BLaER1 (cell line): ENCODE results near the gene CNTN3.

Experiments used
- H3K27ac ChIP-seq: shearing (Covaris generic); formaldehyde crosslinking; 2 replicates; pipeline ENCODE4 v1.8.1; 2022
- H3K27me3 ChIP-seq: shearing (Covaris generic); formaldehyde crosslinking; 2 replicates; pipeline ENCODE4 v1.8.1; 2022
- H3K36me3 ChIP-seq: shearing (Covaris generic); formaldehyde crosslinking; 2 replicates; pipeline ENCODE4 v1.8.1; 2022
- H3K4me1 ChIP-seq: shearing (Covaris generic); formaldehyde crosslinking; 2 replicates; pipeline ENCODE4 v1.8.1; 2022
- H3K4me2 ChIP-seq: shearing (Covaris generic); formaldehyde crosslinking; 2 replicates; pipeline ENCODE4 v1.8.1; 2022
- H3K4me3 ChIP-seq: shearing (Covaris generic); formaldehyde crosslinking; 2 replicates; pipeline ENCODE4 v1.8.1; 2022
- H3K9ac ChIP-seq: shearing (Covaris generic); formaldehyde crosslinking; 2 replicates; pipeline ENCODE4 v1.8.1; 2022
- H3K9me3 ChIP-seq: shearing (Covaris generic); formaldehyde crosslinking; 2 replicates; pipeline ENCODE4 v1.8.1; 2022
- H4K20me1 ChIP-seq: shearing (Covaris generic); formaldehyde crosslinking; 2 replicates; pipeline ENCODE4 v1.8.1; 2022
- Cebpa-rat ChIP-seq: shearing (Covaris generic); IDR thresholded peaks from 2 replicates; pipeline ENCODE4 v1.8.1; 2022

CNTN3 gene

GRCh38 chr3:74639681-74640080 lies 25.2 kb upstream of the CNTN3 start:
- Histone ChIP-seq H3K36me3 (no peaks in the 10 kb centered on the region), H3K27me3 (no peaks in the 10 kb centered on the region), H3K27ac (no peak overlapping the region), H3K4me2 (no peak overlapping the region), H4K20me1 (no peaks in the 10 kb centered on the region), H3K4me1 (no peaks in the 10 kb centered on the region), H3K9me3 (no peaks in the 10 kb centered on the region), H3K4me3 (no peak overlapping the region), H3K9ac (no peak overlapping the region)
- TF ChIP-seq Cebpa-rat = no peak

GRCh38 chr3:74636981-74637380 lies 22.5 kb upstream of the CNTN3 start:
- Histone ChIP-seq H3K27me3 (no peaks in the 10 kb centered on the region), H3K9me3 (no peaks in the 10 kb centered on the region), H3K4me3 (no peak overlapping the region), H3K36me3 (no peaks in the 10 kb centered on the region), H4K20me1 (no peaks in the 10 kb centered on the region), H3K4me2 (no peak overlapping the region), H3K27ac (no peak overlapping the region), H3K4me1 (no peaks in the 10 kb centered on the region), H3K9ac (no peak overlapping the region)
- TF ChIP-seq Cebpa-rat = no peak

GRCh38 chr3:74633021-74633420 lies 18.6 kb upstream of the CNTN3 start:
- Histone ChIP-seq H3K36me3 (no peaks in the 10 kb centered on the region), H3K9ac (no peak overlapping the region), H3K4me2 (no peak overlapping the region), H4K20me1 (no peaks in the 10 kb centered on the region), H3K4me3 (no peak overlapping the region), H3K27ac (no peak overlapping the region), H3K9me3 (no peaks in the 10 kb centered on the region), H3K27me3 (no peaks in the 10 kb centered on the region), H3K4me1 (no peaks in the 10 kb centered on the region)
- no peak for TF ChIP-seq Cebpa-rat

GRCh38 chr3:74631351-74632140 lies 17.1 kb upstream of the CNTN3 start:
- Histone ChIP-seq H4K20me1 (no peaks in the 10 kb centered on the region), H3K4me3 (no peak overlapping the region), H3K9me3 (no peaks in the 10 kb centered on the region), H3K27ac (no peak overlapping the region), H3K9ac (no peak overlapping the region), H3K4me2 (no peak overlapping the region), H3K4me1 (no peaks in the 10 kb centered on the region), H3K36me3 (no peaks in the 10 kb centered on the region), H3K27me3 (no peaks in the 10 kb centered on the region)
- TF ChIP-seq Cebpa-rat = no peak

GRCh38 chr3:74630602-74631001 lies 16.1 kb upstream of the CNTN3 start:
- no peak for TF ChIP-seq Cebpa-rat
- no peaks in the 10 kb centered on the region for H4K20me1 ChIP-seq
- no peaks in the 10 kb centered on the region for H3K27me3 ChIP-seq
- H3K4me2 ChIP-seq = no peak overlapping the region
- H3K27ac ChIP-seq = no peak overlapping the region
- H3K9ac ChIP-seq = no peak overlapping the region
- no peaks in the 10 kb centered on the region for H3K36me3 ChIP-seq
- no peak overlapping the region for H3K4me3 ChIP-seq
- no peaks in the 10 kb centered on the region for H3K4me1 ChIP-seq
- no peaks in the 10 kb centered on the region for H3K9me3 ChIP-seq

GRCh38 chr3:74626011-74626410 lies 11.6 kb upstream of the CNTN3 start:
- TF ChIP-seq Cebpa-rat = no peak
- H3K27me3 ChIP-seq = no peaks in the 10 kb centered on the region
- H4K20me1 ChIP-seq = no peaks in the 10 kb centered on the region
- no peaks in the 10 kb centered on the region for H3K36me3 ChIP-seq
- H3K9ac ChIP-seq = no peak overlapping the region
- H3K4me1 ChIP-seq = no peaks in the 10 kb centered on the region
- no peak overlapping the region for H3K4me2 ChIP-seq
- no peak overlapping the region for H3K27ac ChIP-seq
- no peak overlapping the region for H3K4me3 ChIP-seq
- no peaks in the 10 kb centered on the region for H3K9me3 ChIP-seq

GRCh38 chr3:74624301-74624700 lies 9.8 kb upstream of the CNTN3 start:
- no peaks in the 10 kb centered on the region for H3K9me3 ChIP-seq
- no peaks in the 10 kb centered on the region for H3K27me3 ChIP-seq
- no peak overlapping the region for H3K4me3 ChIP-seq
- H4K20me1 ChIP-seq = no peaks in the 10 kb centered on the region
- H3K27ac ChIP-seq = no peak overlapping the region
- H3K9ac ChIP-seq = no peak overlapping the region
- H3K4me1 ChIP-seq = no peaks in the 10 kb centered on the region
- H3K4me2 ChIP-seq = no peak overlapping the region
- no peaks in the 10 kb centered on the region for H3K36me3 ChIP-seq
- no peak for TF ChIP-seq Cebpa-rat

GRCh38 chr3:74623261-74623836 lies 8.9 kb upstream of the CNTN3 start:
- Histone ChIP-seq H3K4me2 (no peak overlapping the region), H3K9me3 (no peaks in the 10 kb centered on the region), H3K4me1 (no peaks in the 10 kb centered on the region), H3K27me3 (no peaks in the 10 kb centered on the region), H3K9ac (no peak overlapping the region), H3K4me3 (no peak overlapping the region), H3K27ac (no peak overlapping the region), H4K20me1 (no peaks in the 10 kb centered on the region), H3K36me3 (no peaks in the 10 kb centered on the region)
- no peak for TF ChIP-seq Cebpa-rat

- Histone ChIP-seq H3K27ac (no peak overlapping the region), H3K4me3 (no peak overlapping the region), H4K20me1 (no peaks in the 10 kb centered on the region), H3K27me3 (no peaks in the 10 kb centered on the region), H3K9me3 (no peaks in the 10 kb centered on the region), H3K36me3 (no peaks in the 10 kb centered on the region), H3K4me2 (no peak overlapping the region), H3K9ac (no peak overlapping the region), H3K4me1 (no peaks in the 10 kb centered on the region)
- no peak for TF ChIP-seq Cebpa-rat
Measured at GRCh38 chr3:74621581-74621980, 7.1 kb upstream of the CNTN3 start.

- H3K9me3 ChIP-seq = peaks cover 12% of the 10 kb centered on the region
- no peak overlapping the region for H3K27ac ChIP-seq
- H3K4me1 ChIP-seq = no peaks in the 10 kb centered on the region
- H3K36me3 ChIP-seq = no peaks in the 10 kb centered on the region
- no peak overlapping the region for H3K4me3 ChIP-seq
- H3K9ac ChIP-seq = no peak overlapping the region
- H4K20me1 ChIP-seq = no peaks in the 10 kb centered on the region
- H3K4me2 ChIP-seq = no peak overlapping the region
- no peak for TF ChIP-seq Cebpa-rat
- H3K27me3 ChIP-seq = no peaks in the 10 kb centered on the region
Measured at GRCh38 chr3:74617776-74618175, 3.3 kb upstream of the CNTN3 start.
